Adrenal gland (tissue), 12 donors: ENCODE measurements around the gene SHISA6. TPM values are rescaled to one million over a fixed set of nuclear protein-coding genes. Genes with fewer than 3 reads are reported as not detected.

ENCODE experiments used
- DNase-seq, 7 donors: peaks; one replicate each; pipeline ENCODE4 v3.0.0-alpha.2; 2019 to 2020
- H3K27ac ChIP-seq, 5 donors: fragments of 200-600 bp; sonication (generic) in 4 of 5; 1 replicate in 3 of 5; 2 replicates in 2 of 5; pipeline versions ENCODE4 v1.5.1 to v1.8.0; 2016 to 2020; ENCODE audit warnings: mild to moderate bottlenecking in 1 of 5
- H3K27me3 ChIP-seq: fragments of 200-600 bp; 2 replicates; pipeline ENCODE4 v1.8.0; 2021
- H3K36me3 ChIP-seq, 2 donors: fragments of 200-600 bp; replicated peaks in 1 of 2; 1 replicate in 1 of 2; 2 replicates in 1 of 2; pipeline versions ENCODE4 v1.5.1 to v1.8.0; 2018 to 2022
- H3K4me1 ChIP-seq, 2 donors: fragments of 200-600 bp; replicated peaks in 1 of 2; 1 replicate in 1 of 2; 2 replicates in 1 of 2; pipeline versions ENCODE4 v1.5.1 to v1.8.0; 2018 to 2021
- H3K4me3 ChIP-seq, 4 donors: fragments of 200-600 bp; sonication (generic) in 3 of 4; one replicate each; pipeline ENCODE4 v1.5.1; 2016 to 2018
- H3K9me3 ChIP-seq, 3 donors: fragments of 200-600 bp; sonication (generic) in 1 of 3; replicated peaks in 1 of 3; 1 replicate in 2 of 3; 2 replicates in 1 of 3; pipeline versions ENCODE4 v1.5.1 to v1.8.0; 2016 to 2021
- POLR2A ChIP-seq, 2 donors: fragments of 450-650 bp; IDR thresholded peaks; one replicate each; pipeline ENCODE4 v1.6.1; 2017; ENCODE audit warnings: antibody characterized with exemption in 2 of 2, mild to moderate bottlenecking in 2 of 2, moderate library complexity in 1 of 2
- WGBS, 4 donors: extraction: QIAGEN DNeasy Blood & Tissue Kit in 2 of 4; methylation state at CpG; one replicate each; pipeline versions ENCODE4 v1.1.5 to v1.1.7; 2013 to 2017; 5-methylcytosine and 5-hydroxymethylcytosine counted together
- intact Hi-C, 2 donors: fragments of 100-400 bp; cut with DNase I; formaldehyde crosslinking; loops; one replicate each; pipeline versions ENCODE4 v1.14.1 to v1.15.0; 2022 to 2023
- polyA plus RNA-seq, 3 donors: library from polyadenylated mRNA; stranded (reverse); fragments of 200-250 nt in 2 of 3; fragments of 350-450 nt in 1 of 3; fragmentation: Illumina TruSeq in 1 of 3; extraction: RNeasy Lipid Tissue Mini Kit (QIAGEN cat#74804) in 1 of 3; gene quantifications; one replicate each; pipeline ENCODE4 v1.2.3, GENCODE V29; 2013 to 2014
- total RNA-seq, 9 donors: library from RNA; depleted of rRNA in 4 of 9; stranded (reverse); fragments of >200 nt in 4 of 9; fragments of 120-200 nt in 1 of 9; fragmentation: NEBNext Ultra II Directional in 1 of 9; extraction: Animal tissue kit (Norgen Biotek cat#: 25700) in 1 of 9; gene quantifications; one replicate each; pipeline versions ENCODE4 v1.1.0 to v1.2.4, GENCODE V29; 2013 to 2023
- TF ChIP-seq, protein P1 (sequence below), 6 experiments: fragments of 450-650 bp in 4 of 6; fragments of 200-600 bp in 2 of 6; sonication (generic) in 1 of 6; IDR thresholded peaks; 1 replicate in 5 of 6; 2 replicates in 1 of 6; pipeline versions ENCODE4 v1.5.1 to v1.8.0; 2016 to 2021; ENCODE audit warnings: antibody characterized with exemption in 6 of 6, mild to moderate bottlenecking in 2 of 6, moderate library complexity in 1 of 6
- donor health status: healthy with polysubstance abuse.
- donor health status: Bipolar disorder and iron deficiency.
- donor health status: DM: yes; HTN: yes; CAD: no.
- donor health status: DM: no; HTN: no; CAD: no.
- donor health status: DM: no; HTN: no; CAD: no.
- donor health status: DM: yes; HTN: yes; CAD: no.

SHISA6 gene
- total and polyA plus RNA-seq, 12 donors: 0.09 to 2.0 (median 0.57) TPM

DNA sequence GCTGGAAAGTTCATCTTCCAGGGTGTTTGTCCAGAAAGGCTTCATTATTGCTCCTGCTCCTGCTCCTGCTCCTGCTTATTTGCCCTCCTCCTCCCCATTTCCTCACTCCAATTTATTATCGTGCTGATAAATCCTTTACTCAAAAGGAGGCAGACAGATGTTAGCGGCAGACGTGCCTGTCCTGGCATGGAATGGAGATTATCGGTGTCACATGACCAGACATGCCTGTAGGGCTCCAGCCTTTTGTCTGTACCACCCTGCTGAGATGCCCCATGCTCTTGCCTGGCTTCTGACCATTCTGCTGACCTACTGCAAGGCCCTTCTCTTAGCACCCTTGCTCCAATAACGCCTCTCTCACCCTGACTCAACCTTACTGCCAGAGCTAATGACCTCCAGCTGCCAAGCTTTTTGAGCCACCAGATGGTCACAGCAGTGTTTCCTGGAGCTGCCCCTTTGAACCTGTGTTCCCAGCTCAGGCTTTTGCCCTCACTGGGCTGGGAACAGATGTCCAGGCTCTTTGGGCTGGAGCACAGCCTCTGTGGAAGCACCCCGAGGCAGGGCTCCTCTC lies 370.1 kb downstream of the SHISA6 start:
- WGBS, 4 donors: 35 to 45% (median 42%) methylated on average over 5 to 6 of the region's 6 CpGs
- H3K27ac ChIP-seq: no peak overlapping the region
- intact Hi-C loops: no loop called here

DNA sequence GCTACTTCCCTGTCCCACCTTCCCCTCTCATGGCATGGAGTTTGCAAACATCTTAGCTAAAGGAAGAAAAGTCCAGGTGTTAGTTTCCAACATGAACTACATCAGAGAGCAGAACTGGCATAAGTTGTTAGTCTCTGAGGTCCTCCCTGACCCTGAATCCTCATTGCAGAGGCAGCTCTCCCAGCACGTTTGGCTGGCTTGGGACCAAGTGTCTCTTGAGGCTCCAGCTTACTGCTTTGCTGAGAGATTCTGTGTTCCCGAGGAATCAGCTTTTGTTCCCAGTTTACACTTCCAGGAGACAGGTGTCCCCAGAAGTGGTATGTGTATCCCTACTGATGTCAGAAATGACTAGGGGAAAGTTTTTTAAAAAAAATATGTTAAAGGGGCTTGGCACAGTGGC lies 371.9 kb downstream of the SHISA6 start:
- H3K27me3 ChIP-seq: no peaks in the 10 kb centered on the region
- peaks cover 0 to 9% of the 10 kb centered on the region in 2 donors for H3K4me1 ChIP-seq
- no peaks in the 10 kb centered on the region for H3K9me3 ChIP-seq
- peak in 1 of 7 donors; percentile 5 for DNase-seq
- no peaks in the 10 kb centered on the region for H3K36me3 ChIP-seq
- WGBS, 4 donors: 38 to 52% (median 39%) methylated on average over 2 of the region's 2 CpGs; no CpG with 5 or more reads in 1 of the 4 donors
- TF ChIP-seq, protein P1, sequence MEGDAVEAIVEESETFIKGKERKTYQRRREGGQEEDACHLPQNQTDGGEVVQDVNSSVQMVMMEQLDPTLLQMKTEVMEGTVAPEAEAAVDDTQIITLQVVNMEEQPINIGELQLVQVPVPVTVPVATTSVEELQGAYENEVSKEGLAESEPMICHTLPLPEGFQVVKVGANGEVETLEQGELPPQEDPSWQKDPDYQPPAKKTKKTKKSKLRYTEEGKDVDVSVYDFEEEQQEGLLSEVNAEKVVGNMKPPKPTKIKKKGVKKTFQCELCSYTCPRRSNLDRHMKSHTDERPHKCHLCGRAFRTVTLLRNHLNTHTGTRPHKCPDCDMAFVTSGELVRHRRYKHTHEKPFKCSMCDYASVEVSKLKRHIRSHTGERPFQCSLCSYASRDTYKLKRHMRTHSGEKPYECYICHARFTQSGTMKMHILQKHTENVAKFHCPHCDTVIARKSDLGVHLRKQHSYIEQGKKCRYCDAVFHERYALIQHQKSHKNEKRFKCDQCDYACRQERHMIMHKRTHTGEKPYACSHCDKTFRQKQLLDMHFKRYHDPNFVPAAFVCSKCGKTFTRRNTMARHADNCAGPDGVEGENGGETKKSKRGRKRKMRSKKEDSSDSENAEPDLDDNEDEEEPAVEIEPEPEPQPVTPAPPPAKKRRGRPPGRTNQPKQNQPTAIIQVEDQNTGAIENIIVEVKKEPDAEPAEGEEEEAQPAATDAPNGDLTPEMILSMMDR (IDR thresholded peaks at IDR 0.05): no peak
- no peak for TF ChIP-seq POLR2A (IDR thresholded peaks at IDR 0.05)
- H3K27ac ChIP-seq: no peak overlapping the region
- intact Hi-C loops: no loop called here
- H3K4me3 ChIP-seq: no peak overlapping the region

More for the DNA sequence above, 370.1 kb downstream of the SHISA6 start:
- no peak for DNase-seq
- Histone ChIP-seq H3K27me3 (no peaks in the 10 kb centered on the region), H3K9me3 (no peaks in the 10 kb centered on the region), H3K4me1 (peaks cover 0 to 10% of the 10 kb centered on the region in 2 donors), H3K36me3 (no peaks in the 10 kb centered on the region), H3K4me3 (no peak overlapping the region)
- TF ChIP-seq, protein P1 (IDR thresholded peaks at IDR 0.05): no peak
- TF ChIP-seq POLR2A (IDR thresholded peaks at IDR 0.05): no peak
